Lung microvascular endothelial cell (primary cell): ENCODE data around the gene ARFGAP1. TPM values are rescaled to one million over a fixed set of nuclear protein-coding genes. Genes with fewer than 3 reads are reported as not detected.

Source experiments
- DNase-seq, 2 donors: peaks; one replicate each; pipeline versions ENCODE4 v3.0.0 to v3.0.0-alpha.2; 2010; ENCODE audit warnings: low read depth in 2 of 2
- total RNA-seq: library from RNA; depleted of rRNA; stranded (reverse); fragments of >200 nt; gene quantifications from 2 replicates; pipeline ENCODE4 v1.2.1, GENCODE V29; 2014

The ARFGAP1 gene
- total RNA-seq: 29.2 and 43.1 TPM in 2 replicates

DNA sequence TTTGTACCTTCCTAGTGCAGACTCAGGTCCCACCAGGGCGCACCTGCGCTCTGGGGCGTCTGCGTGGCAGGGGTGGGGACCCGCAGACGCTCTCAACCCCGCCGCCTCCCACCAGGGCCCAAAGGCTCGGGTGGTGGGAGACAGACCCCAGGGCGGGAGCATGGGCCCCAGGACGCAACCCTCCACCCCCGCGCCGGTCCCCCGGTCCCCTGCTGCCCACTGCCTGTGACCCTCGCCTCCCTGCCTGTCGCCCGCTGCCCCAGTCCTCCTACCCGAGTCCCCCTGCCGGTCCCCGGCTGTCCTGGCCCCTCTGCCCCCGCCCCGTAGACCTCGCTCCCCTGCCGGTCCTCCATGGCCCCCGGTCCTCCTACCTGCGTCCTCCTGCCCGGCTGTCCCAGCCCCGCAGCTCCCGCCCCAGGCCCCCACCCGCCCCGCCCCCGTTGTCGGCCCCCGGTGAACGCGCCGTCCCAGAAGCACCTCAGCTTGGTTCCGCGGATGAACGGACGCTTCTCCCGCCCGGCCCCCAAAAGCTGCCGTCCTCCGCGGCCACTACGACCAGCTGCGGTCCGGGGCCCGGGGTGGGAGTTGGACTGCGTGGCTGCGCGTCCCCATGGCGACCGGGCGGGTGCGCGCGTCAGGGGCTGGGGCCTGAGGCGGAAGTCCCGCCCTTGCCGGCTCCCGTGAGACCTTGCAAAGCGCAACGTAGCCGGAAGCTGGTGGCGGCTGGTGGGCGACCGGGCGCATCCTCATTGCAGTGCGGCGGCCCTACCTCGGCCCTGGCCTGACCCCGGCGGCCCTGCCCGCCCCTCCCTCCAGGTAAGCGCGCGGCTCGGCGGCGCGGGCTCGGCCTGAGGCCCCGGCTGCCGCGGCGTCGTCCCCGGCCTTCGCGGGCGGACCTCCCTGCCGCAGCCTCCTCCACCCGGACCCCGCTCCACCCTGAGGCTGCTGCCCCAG is at the start of gene ARFGAP1:
TSS of gene ARFGAP1 (plus strand) at position 709 of the 954 bp plus-strand sequence. CDS start 2,768 bp downstream, outside the sequence.
- peak; percentile 91 to 95 for DNase-seq

DNA sequence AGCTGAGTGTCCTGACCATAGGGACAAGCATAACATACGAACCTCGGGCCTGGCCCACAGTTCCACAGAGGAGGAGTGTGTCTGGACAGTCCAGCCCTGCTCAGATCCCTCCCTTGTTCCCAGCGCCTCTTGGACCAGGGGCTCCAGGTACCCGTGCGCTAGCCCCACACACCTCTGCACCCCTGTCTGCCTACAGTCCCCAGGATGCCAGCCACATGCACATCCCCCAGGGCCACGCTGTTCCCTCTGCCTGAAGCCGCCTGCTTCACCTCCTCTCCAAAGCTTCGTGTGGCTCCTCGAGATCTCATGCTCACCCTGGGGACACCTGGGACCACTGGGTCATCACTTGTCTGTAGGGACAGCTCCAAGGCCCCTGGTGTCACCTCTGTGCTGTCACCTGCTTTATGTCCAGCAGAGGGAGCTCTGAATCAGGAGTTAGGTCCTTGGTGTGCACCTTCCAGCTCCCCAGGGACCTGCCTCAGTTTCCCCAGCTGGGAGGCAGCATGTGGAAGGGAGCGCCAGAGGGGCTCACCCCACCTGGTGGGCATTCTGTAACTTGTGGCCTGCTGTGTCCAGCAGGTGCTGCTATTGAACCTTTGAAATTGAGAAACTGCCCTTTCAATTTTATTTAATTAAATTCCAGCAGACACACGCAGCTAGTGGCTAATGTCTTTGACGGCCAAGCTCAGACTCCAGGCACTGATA is 49.3 kb upstream of the ARFGAP1 start:
- peak; percentile 47 to 62 for DNase-seq

DNA sequence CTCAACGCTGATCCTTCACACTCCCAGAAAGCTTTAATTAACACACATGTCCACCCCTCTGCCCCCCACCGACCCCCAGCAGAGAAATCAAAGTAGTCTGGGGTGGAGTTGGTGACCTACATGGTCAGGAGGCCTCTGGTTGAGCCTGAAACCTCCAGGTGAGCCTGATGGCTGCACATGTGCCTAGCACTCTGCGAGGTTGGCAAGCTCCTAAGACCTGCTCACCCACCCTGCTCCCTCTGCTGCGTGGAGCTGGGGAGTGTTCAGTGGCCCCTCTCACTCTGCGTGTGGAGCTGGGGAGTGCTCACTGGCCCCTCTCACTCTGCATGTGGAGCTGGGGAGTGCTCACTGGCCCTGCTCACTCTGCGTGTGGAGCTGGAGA is 48.8 kb upstream of the ARFGAP1 start:
- DNase-seq: no peak

DNA sequence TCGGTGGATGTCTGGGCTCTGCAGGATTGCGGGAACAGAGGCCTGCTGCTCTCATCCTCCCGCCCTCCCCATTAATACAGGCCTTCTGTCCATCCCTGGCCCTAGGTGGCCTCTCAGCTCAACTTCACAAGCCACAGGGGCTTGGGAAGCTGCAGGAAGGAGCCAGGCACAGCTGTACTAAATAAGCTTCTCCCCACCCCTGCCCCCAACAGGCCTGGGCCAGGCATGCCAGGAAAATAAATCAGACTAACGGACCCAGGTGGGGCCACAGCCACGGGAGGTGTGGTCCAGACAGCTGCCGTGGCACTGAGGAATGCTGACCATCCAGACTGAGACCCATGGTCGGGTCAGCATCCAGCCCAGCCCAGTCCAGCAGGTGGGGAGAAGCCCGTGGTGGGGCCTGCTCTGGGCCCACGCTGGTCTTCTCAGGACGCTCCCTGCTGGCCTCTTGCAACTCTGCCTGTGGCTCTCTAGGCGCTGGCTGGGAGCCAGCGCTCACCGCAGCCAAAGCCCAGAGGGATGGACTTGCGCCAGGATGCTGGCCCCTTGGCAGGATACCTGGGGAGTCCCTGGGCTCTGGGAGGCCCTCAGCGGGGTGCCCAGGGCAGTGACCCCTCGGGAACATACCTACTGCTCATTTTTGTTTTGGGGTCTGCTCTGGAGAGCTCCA is 48.1 kb upstream of the ARFGAP1 start:
- DNase-seq: peak; percentile 48 to 52

DNA sequence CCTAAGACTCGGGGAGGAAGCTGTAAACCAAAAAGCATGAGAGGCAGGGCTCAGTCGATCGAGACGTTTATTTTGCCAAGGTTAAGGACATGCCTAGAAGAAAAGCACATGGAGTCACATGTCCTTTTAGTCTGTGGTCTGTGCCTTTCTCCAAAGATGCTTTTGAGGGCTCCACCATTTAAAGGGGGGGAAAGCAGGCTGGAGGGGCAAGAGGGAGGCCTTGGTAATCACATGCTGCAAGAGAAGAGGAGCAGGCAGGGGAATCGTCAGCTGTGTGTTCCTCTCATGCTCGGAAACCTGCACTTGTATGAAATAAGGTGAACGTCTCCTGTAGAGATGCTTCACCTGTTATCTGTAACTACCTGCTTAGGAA is 47.5 kb upstream of the ARFGAP1 start:
- no peak for DNase-seq

DNA sequence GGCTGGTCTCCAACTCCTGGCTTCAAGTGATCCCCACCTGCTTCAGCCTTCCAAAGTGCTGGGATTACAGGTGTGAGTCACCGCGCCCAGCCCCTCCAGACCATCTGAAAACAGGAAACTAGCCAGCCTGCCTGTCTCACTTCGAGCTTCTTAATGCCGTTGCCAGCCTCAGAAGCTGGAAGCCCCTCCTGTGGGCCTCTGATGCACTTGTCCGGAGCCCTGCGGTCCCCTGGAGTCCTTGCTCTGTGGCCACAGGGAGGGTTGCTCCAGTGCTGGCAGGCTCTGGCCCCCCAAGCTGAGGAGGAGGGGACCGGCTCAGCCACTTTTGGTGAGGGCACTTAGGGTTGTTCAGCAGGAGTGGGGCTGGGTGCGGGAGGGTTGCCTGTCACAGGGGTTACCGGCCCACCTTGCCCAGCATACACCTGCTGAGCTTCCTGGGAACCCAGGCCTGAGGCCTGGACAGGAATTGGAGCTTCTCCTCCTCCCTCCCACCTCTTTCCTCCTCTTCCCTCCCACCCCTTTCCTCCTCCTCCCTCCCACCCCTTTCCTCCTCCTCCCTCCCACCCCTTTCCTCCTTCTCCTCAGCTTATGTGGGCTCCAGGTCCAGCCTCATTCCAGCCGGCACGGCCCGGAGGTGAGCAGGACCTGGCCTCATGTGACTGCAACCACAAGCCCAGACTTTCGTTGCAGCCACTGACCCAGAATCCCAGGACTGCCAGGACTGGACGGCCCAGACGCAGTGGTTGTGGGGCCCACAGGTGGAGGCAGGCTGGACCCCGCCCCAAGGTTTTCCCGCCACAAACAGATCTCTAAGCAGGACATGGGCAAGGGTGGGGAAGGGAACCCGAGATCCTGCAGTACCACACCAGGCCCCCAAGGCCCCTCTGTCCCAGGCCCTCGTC is 46.3 kb upstream of the ARFGAP1 start:
- DNase-seq: no peak

DNA sequence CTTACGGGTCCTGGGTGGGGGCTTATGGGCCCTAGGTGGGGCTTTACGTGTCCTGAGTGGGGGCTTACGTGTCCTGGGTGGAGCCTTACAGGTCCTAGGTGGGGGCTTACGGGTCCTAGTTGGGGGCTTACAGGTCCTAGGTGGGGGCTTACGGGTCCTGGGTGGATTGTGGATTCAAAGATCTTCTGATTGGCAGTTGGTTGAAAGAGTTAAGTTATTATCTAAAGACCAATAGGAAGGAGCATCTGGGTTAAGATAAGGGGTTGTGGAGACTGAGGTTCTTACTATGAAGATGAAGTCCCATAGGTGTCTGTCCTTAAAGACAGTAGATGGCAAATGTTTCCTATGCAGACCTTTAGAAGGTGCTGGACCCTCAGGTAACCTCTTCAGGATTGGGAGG is 45.4 kb upstream of the ARFGAP1 start:
- DNase-seq: no peak

DNA sequence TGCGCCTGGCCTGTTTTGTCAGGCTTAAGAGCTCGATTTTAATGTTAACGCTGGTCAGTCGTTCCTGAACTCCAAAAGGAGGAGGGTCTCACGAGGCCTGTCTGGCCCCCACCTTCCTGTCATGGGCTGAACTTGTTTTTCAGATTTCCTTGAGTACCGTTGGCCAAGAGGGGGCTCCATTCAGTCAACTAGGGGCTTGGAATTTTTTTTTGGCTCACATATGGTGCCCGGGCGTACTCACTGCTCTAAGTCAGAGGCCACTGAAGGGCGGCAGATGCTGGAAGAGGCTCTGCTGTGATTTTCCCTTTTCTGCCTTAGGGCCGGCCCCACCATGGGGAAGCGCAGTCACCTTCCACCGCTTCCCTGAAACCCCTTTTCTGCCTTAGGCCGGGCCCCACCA is 43.8 kb upstream of the ARFGAP1 start:
- DNase-seq: no peak

DNA sequence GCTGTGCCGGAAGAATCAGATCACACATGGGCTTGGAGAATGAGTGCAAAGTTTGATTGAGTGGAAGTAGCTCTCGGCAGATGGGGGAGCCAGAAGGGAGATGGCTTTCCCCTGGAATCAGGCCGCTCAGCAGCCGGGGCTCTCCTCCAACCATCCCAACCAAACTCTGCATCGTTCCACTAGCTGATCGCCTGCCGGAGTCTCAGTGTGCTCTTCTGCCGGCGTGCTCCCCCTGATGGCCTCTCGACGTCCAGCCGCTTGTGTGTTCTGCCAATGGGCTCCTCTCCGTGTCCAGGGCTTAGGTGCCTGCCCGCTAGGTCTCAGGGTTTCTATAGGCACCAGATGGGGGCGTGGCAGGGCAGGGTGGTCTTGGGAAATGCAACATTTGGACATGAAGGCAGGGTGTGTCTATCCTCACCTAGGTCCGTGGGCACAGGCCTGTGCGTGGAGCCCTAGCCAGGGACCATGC is 41.8 kb upstream of the ARFGAP1 start:
- DNase-seq: peak; percentile 78 to 81

DNA sequence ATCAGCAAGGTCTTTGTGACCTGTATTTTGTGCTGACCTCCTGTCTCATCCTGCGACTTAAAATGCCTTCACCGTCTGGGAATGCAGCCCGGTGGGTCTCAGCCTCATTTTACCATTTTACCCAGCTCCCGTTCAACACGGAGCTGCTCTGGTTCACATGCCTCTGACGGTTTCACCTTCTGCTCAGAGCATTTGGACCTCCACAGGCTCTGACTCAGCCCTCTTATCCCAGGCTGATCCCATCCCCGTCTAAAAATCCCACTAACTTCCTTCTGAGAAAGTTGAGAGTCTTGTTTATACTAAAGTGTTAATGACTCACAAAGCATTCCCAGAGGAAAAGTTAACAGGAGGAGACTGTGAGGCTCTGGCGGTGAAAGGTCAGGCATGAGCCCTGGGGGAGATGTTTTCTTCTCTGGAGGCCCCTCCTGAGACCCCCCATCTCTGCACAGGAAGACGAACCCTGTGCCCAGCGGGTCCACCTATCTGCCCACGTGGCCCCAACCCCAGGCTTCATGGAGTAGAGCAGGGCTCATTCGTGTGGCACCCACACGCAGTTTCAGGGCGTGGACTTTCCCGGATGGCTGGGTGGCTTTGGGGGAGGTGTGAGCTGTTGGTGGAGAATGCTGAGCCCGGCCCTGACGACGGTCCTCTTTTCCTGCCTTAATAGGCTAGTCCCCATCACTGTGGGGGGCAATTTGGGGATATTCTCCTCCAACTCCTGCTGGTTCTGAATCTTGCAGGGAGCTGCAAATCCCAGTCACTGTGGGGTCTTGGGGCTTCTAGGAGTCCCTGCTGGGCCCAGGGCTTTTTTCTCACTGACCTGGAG is 40.2 kb upstream of the ARFGAP1 start:
- DNase-seq: peak in 1 of 2 donors; percentile 82

DNA sequence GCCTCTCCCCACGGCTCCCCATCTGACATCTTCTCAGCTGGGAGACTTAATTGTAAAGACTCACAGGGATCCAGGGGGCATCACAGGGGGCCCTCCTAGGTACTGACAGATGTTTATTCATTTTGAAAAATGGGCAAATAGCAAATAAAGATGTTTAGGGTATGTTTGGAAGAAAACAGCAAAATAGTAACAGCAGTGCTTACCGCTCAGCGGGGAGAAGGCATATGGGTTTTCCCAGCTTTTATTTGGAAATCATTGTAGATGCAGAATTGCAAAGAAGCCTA is 39.6 kb upstream of the ARFGAP1 start:
- DNase-seq: no peak

DNA sequence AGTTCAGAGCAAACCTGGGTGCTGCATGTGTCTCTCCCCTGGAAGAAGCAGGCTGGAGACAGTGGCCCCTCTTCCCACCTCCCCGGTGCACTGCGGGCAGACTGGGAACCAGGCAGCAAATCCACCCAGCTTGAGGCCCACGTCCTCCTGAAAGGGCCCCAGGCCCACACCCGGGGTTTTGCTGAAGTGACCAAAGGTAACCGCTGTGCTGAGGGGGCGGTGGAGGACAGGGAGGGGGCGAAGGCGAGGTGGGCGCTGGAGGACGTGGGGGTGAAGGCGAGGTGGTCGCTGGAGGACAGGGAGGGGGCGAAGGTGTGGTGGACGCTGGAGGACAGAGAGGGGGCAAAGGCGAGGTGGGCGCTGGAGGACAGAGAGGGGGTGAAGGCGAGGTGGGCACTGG is 38.7 kb upstream of the ARFGAP1 start:
- DNase-seq: no peak

DNA sequence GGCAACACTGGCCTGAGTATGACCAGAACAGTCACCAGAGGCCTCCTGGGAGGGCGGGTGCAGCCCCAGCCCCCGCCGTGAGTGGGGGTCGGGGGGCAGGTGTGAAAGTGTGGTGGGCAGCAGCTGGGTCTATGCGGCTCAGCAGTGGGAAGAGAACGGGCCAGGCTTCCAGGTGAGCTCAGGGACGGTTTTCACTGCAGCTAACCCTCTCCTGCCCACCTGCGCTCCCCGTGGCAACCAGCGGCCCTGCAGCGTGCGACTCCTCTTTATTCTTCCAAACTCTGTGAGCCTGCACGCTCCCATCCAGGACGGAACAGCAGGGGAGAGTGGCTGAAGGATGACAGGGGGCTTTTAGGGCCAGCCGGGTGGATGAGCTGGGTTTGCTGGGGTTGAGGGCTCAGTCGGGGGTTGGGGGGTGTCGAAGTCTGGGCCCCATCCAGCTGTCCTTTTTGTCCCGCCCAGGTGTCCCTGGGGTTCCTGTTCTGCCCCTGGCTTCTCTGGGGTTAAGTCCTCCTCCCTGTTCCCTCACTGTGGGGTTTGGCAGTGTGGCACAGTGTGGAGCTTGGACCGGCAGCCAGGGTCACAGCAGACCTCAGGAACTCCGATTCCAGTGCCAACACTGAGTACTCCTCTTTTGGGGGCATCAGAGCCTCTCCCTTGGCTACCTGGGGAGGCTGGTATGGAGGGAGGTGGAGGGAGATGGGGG is 37.8 kb upstream of the ARFGAP1 start:
- peak; percentile 15 to 45 for DNase-seq

DNA sequence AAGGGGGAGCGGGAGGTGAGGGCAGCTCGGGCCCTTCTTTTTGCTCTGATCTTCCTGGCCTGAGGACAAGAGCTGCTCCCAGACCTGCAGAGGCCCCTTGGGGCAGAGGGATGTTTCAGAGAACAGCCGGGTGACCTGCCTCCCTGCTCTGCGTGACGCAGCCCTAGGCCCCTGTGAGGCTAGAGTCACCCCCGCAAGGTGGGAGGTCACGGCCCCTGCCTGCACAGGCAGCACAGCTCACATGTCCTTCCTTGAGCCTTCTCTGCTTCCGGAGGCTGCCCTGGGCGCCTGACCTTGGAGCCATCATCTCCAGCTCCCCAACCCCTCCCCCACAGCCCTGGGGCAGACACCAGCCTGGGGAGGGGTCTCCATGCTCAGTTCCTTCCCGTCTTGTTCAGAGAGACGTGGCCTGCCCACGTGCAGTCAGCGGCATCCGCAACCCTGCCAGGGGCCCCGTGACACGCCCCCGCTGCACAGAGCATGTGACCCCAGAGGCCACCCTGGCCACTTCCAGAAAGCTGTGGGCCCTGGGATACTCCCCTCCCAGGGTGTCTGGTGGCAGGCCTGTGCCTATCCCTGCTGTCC is 37.1 kb upstream of the ARFGAP1 start, which contains the start of gene BIRC7:
TSS of gene BIRC7 (plus strand) at position 507 of the 585 bp plus-strand sequence. CDS start 192 bp downstream, outside the sequence.
- no peak for DNase-seq

DNA sequence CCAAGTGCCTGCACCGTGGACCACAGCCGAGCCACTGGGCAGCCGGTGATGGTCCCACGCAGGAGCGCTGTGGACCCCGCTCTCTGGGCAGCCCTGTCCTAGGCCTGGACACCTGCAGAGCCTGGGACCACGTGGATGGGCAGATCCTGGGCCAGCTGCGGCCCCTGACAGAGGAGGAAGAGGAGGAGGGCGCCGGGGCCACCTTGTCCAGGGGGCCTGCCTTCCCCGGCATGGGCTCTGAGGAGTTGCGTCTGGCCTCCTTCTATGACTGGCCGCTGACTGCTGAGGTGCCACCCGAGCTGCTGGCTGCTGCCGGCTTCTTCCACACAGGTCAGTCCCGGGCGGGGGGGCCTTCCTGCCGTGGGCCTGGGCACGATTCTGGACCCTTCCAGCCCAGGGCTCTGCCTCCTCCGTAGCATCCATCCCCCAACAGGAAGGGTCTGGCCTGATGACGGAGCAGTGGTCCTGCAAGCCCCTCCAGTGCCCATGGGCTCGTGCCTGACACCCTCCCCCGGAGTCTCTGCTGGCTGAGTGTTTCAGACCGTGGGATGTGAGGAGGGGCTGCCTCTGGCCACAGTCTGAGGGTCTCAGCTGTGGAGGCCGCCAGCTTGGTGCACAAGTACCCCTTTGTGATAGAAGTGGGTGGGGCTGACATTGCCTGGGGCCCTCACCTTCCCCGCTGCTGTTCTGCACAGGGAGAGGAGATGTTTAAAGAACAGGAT is 36.3 kb upstream of the ARFGAP1 start:
- DNase-seq: no peak

DNA sequence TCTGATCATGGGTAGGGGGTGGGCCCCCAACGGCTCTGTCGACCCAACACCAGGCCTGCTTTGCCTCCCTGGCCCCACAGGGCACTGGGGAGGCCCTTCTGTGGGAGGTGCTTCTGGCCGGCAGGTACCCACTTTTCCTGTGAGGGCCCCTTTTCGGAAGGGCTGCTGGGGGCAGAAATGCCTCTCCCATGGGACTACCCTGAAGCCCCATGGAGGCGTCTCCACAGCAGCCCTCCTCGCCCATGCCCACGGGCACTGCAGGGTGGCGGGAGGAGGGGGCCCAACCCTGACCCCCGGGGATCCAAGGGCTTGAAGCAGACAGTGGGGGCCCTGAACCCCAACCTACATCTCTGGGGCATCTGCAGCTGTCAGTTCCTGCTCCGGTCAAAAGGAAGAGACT is 34.6 kb upstream of the ARFGAP1 start:
- DNase-seq: no peak

DNA sequence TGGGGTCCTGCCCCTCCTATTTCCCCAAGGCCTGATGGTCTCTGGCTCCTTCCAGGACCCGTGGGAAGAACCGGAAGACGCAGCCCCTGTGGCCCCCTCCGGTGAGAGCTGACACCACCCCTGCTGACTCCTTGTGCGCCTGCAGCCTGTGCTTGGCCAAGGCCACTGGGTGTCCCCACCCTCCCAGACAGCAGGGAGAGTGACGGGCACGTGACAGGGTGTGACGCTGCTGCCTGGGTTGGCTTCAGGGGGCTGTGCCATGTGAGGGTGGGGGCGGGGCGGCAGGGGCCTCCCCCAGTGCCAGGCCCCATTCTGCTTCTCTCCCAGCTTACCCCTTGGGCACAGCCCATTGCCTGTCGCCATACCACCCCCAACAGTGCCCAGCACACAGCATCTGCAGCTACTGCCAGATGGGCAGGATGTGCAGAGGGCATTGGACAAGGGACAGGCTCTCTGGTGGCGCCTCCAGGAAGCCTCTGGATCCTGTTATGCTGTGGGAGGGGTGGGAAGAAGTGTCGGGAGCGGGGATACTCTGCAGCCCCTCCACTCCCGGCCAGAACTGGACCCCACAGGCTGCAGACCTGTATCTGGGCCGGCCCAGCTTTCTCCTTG is 34.0 kb upstream of the ARFGAP1 start:
- DNase-seq: peak; percentile 13 to 54

DNA sequence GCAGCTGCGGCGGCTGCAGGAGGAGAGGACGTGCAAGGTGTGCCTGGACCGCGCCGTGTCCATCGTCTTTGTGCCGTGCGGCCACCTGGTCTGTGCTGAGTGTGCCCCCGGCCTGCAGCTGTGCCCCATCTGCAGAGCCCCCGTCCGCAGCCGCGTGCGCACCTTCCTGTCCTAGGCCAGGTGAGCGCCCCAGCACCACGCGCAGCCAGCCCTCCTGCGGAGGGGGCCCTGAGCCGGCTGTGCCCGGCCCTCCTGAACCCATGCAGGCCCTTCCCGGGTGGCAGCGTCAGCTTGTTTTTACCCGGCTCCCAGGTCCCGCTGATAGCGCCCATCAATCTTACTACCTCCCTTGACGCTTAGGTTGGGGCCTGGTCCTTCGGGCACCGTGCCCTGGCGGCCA is 33.2 kb upstream of the ARFGAP1 start:
- DNase-seq: no peak
